Calu3 (cell line): ENCODE measurements around the gene DAW1. TPM values are rescaled to one million over a fixed set of nuclear protein-coding genes. Genes with fewer than 3 reads are reported as not detected.

Experiments
- Bru-seq: library from RNA; stranded (reverse); fragments of 400-500 nt; gene quantifications from one replicate; lab custom pipeline; 2021; lab: Mats Ljungman, UMichigan
- BruChase-seq, 2 experiments: library from RNA; stranded (reverse); fragments of 400-500 nt; gene quantifications; one replicate each; lab custom pipeline; 2021; lab: Mats Ljungman, UMichigan
- BruUV-seq: library from RNA; stranded (reverse); fragments of 400-500 nt; replicated peaks from 2 replicates; lab custom pipeline; 2021; lab: Mats Ljungman, UMichigan
- CTCF ChIA-PET: fragments of 300-600 bp; sonication (Branson Sonifier 250); formaldehyde crosslinking; loops from one replicate; lab custom pipeline; 2022; ENCODE audit warnings: antibody characterized with exemption; lab: Charles Lee
- DNase-seq: peaks from one replicate; pipeline ENCODE4 v3.0.0; 2022
- H3K27ac Mint-ChIP-seq: one replicate; pipeline ENCODE4 v1.8.0; 2022; ENCODE audit warnings: mixed read lengths; ENCODE audit not compliant: unreplicated experiment
- H3K27me3 Mint-ChIP-seq: one replicate; pipeline ENCODE4 v1.8.0; 2022; ENCODE audit warnings: mixed read lengths; ENCODE audit not compliant: unreplicated experiment
- H3K36me3 Mint-ChIP-seq: one replicate; pipeline ENCODE4 v1.8.0; 2022; ENCODE audit warnings: mild to moderate bottlenecking, moderate library complexity, mixed read lengths; ENCODE audit not compliant: insufficient read depth, unreplicated experiment
- H3K4me1 Mint-ChIP-seq: one replicate; pipeline ENCODE4 v1.8.0; 2022; ENCODE audit warnings: mild to moderate bottlenecking, low read depth, mixed read lengths; ENCODE audit not compliant: unreplicated experiment
- H3K4me3 Mint-ChIP-seq: one replicate; pipeline ENCODE4 v1.8.0; 2022; ENCODE audit warnings: mild to moderate bottlenecking, low read depth, moderate library complexity, mixed read lengths; ENCODE audit not compliant: unreplicated experiment
- H3K9me3 Mint-ChIP-seq: one replicate; pipeline ENCODE4 v1.8.0; 2022; ENCODE audit warnings: low read depth, mixed read lengths; ENCODE audit not compliant: unreplicated experiment
- CTCF ChIP-seq: fragments of 200-600 bp; IDR thresholded peaks from one replicate; pipeline ENCODE4 v1.8.0; 2022; ENCODE audit warnings: antibody characterized with exemption; ENCODE audit not compliant: unreplicated experiment
- intact Hi-C: fragments of 100-400 bp; cut with micrococcal nuclease; formaldehyde crosslinking; loops from one replicate; pipeline ENCODE4 v1.10.0; 2022; ENCODE audit not compliant: unreplicated experiment
- long read RNA-seq: library from polyadenylated mRNA; stranded (forward); transcript quantifications from one replicate; pipeline ENCODE4 v2.0.0, GENCODE V29; 2022
- total RNA-seq: library from RNA; stranded (reverse); gene quantifications from 2 replicates; pipeline ENCODE4 v1.2.3, GENCODE V29; 2022

Gene DAW1
- total RNA-seq = 2.4 and 3.2 TPM in 2 replicates
- Bru-seq, nascent RNA = percentile 44 among the genes with signal in this experiment
- percentile 34 among the genes with signal in this experiment for BruChase-seq, experiment 1, labeled RNA remaining after a 6-hour chase
- BruChase-seq, experiment 2, labeled RNA remaining after a 2-hour chase = percentile 27 among the genes with signal in this experiment
- long read RNA-seq, partial matches to known transcripts = 0 of 4 reads
- long read RNA-seq, other reads (novel, unspliced or antisense) = 0 of 4 reads

- intact Hi-C loops = loop anchor here (2.0 kb wide), 1 partner anchor 53 kb away; no protein-coding TSS in a partner anchor
- H3K4me1 Mint-ChIP-seq = peaks cover 56% of the 10 kb centered on the region
- peak; percentile 89 for DNase-seq
Observed at GRCh38 chr2:227871375-227871791, at the start of gene DAW1. DAW1 (plus strand) TSS chr2:227871631; CDS start chr2:227871690, 59 bp downstream.

GRCh38 chr2:227822416-227823003 is 48.9 kb upstream of the DAW1 start:
- H3K4me1 Mint-ChIP-seq = peaks cover 65% of the 10 kb centered on the region

More at GRCh38 chr2:227871375-227871791, at the start of gene DAW1:
- H3K36me3 Mint-ChIP-seq = peaks cover 22% of the 10 kb centered on the region
- H3K27me3 Mint-ChIP-seq = no peaks in the 10 kb centered on the region
- no TSS peak for BruUV-seq
- no peak for TF ChIP-seq CTCF
- peak within 1 kb of the TSS; percentile 72 for H3K4me3 Mint-ChIP-seq
- CTCF ChIA-PET = interaction anchor here (1.1 to 2.4 kb wide), 4 partner anchors 9 to 213 kb away, joined by 3 to 16 read pairs (median 4); no protein-coding TSS in a partner anchor
- peaks cover 3% of the 10 kb centered on the region for H3K9me3 Mint-ChIP-seq
- H3K27ac Mint-ChIP-seq = peak within 1 kb of the TSS; percentile 96

GRCh38 chr2:227823922-227824321 is 47.5 kb upstream of the DAW1 start:
- no peak for TF ChIP-seq CTCF
- intact Hi-C loops = no loop called here
- Mint-ChIP-seq H3K4me3 (no peak overlapping the region), H3K27ac (no peak overlapping the region), H3K36me3 (peaks cover 14% of the 10 kb centered on the region), H3K9me3 (peaks cover 5% of the 10 kb centered on the region), H3K27me3 (peaks cover 28% of the 10 kb centered on the region), H3K4me1 (peaks cover 52% of the 10 kb centered on the region)
- CTCF ChIA-PET = no interaction called here
- BruUV-seq = no TSS peak
- DNase-seq = no peak

More at GRCh38 chr2:227822416-227823003, 48.9 kb upstream of the DAW1 start:
- no peak for DNase-seq
- BruUV-seq = no TSS peak
- Mint-ChIP-seq H3K4me3 (no peak overlapping the region), H3K27ac (peak overlapping the region; percentile 39), H3K27me3 (peaks cover 28% of the 10 kb centered on the region), H3K36me3 (peaks cover 29% of the 10 kb centered on the region), H3K9me3 (peaks cover 5% of the 10 kb centered on the region)
- CTCF ChIA-PET = interaction anchor here (1.6 kb wide), 1 partner anchor 40 kb away, joined by 4 read pairs; no protein-coding TSS in a partner anchor
- intact Hi-C loops = no loop called here
- TF ChIP-seq CTCF = no peak

- TF ChIP-seq CTCF = no peak
- no peak overlapping the region for H3K4me3 Mint-ChIP-seq
- peaks cover 12% of the 10 kb centered on the region for H3K36me3 Mint-ChIP-seq
- peaks cover 48% of the 10 kb centered on the region for H3K4me1 Mint-ChIP-seq
- intact Hi-C loops = no loop called here
- BruUV-seq = no TSS peak
- H3K27me3 Mint-ChIP-seq = peaks cover 28% of the 10 kb centered on the region
- DNase-seq = no peak
- CTCF ChIA-PET = no interaction called here
- no peak overlapping the region for H3K27ac Mint-ChIP-seq
- H3K9me3 Mint-ChIP-seq = peaks cover 5% of the 10 kb centered on the region
Observed at GRCh38 chr2:227824711-227825110, 46.7 kb upstream of the DAW1 start.
